ENCODE results near the gene MAP2K3. TPM values are rescaled to one million over a fixed set of nuclear protein-coding genes. Genes with fewer than 3 reads are reported as not detected.
"Not testable (repeated sequence)": the region's sequence is repeated elsewhere in the genome, so short reads cannot be mapped to it uniquely, and the experiment has no call there.

The MAP2K3 gene
- total RNA-seq, 1 experiment from 2014 or later, result 28.6 TPM

GRCh38 chr17:21339571-21339970, 55.1 kb downstream of the MAP2K3 start:
- in situ Hi-C loops (cut with HindIII; ENCODE audit: low pct_unique_long_range_greater_than_20kb, low sequenced_read_pairs); DNase-seq (ENCODE audit: low read depth): not testable (repeated sequence)

DNA sequence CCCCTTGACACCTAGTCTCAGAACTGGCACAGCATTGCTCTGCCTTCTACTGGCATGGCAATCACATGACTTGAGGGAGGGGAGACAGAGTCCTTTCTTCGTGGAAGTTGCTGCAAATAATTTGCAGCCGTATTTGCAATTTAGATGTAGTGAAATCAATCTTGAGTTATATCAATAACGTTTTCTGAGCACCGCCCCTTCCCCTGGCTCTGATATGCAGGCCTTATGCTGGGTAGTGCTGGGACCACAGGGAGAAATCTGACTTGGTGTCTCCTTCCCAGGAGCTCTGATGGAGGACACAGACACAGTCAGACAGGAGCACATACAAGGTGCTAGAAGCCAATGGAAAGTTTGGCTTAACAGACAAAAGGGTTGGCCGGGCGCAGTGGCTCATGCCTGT, 55.9 kb downstream of the MAP2K3 start:
- DNase-seq (ENCODE audit: low read depth); in situ Hi-C loops (cut with HindIII; ENCODE audit: low pct_unique_long_range_greater_than_20kb, low sequenced_read_pairs): not testable (repeated sequence)

GRCh38 chr17:21341279-21341678, 56.8 kb downstream of the MAP2K3 start:
- in situ Hi-C loops (cut with HindIII; ENCODE audit: low pct_unique_long_range_greater_than_20kb, low sequenced_read_pairs); DNase-seq (ENCODE audit: low read depth): not testable (repeated sequence)

GRCh38 chr17:21341925-21342540, 57.5 kb downstream of the MAP2K3 start:
- in situ Hi-C loops (cut with HindIII; ENCODE audit: low pct_unique_long_range_greater_than_20kb, low sequenced_read_pairs), result not testable (repeated sequence)

DNA sequence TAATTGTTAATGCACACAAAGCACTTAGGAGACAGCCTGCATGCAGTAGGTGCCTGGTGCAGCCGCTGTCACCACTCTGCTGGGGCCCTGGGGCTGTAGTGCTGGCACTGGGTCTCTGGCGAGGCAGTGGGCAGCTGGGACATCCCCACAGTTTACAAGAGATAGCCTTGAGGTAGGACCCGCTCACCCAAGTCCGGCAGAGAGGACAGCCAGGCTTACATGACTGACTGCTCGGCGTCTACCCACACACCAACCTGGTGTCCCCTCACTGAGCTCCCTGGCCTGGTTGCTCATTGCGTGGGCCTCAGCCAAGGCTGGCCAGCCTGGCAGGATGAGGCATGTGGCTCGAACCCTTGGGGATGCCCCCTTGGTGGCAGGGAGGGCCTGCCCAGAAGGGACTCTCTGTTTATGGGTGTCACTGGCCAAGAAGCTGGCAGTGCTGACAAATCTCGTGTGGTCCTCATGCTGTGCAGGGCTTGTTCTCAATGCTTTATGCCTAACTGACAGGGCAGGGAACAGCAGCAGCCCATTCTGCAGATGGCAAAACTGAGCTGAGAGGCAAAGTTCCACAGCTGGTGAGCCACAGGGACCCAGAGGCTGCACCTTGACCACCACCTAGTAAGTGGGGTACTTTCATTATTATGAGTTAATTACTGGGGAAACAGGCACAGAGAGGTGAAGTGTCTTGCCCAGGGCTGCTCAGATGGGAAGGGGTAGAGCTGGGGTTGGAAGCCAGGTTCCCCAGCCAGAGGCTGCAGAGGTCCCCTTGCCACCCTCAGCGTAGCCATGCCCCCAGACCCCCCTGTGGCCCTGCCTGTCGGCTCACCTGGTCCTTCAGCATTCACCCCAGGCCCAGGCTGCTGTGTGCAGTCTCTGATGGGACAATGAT, 58.8 kb downstream of the MAP2K3 start:
- DNase-seq (ENCODE audit: low read depth); in situ Hi-C loops (cut with HindIII; ENCODE audit: low pct_unique_long_range_greater_than_20kb, low sequenced_read_pairs): not testable (repeated sequence)

More at GRCh38 chr17:21341925-21342540, 57.5 kb downstream of the MAP2K3 start:
- not testable (repeated sequence) for DNase-seq (ENCODE audit: low read depth)

DNA sequence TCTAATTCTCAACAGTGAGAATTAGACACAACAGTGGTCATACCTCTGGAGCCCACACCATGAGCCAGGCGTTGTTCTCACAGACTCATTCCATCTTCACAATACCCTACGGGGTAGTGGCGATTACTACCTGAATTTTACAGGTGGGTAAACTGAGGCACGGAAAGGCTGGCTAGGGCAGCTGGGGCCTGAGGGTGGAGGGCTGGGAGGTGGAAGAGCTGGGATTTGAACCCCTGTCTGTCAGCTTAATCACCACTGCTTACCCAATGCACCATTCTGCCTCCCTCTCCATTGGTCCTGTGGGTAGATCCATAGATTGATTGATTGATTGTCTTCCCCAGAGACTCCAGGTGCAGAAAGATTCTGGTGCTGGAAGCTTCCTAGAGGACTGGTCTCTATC, 60.3 kb downstream of the MAP2K3 start:
- in situ Hi-C loops (cut with HindIII; ENCODE audit: low pct_unique_long_range_greater_than_20kb, low sequenced_read_pairs); DNase-seq (ENCODE audit: low read depth): not testable (repeated sequence)

GRCh38 chr17:21345236-21345635, 60.7 kb downstream of the MAP2K3 start:
- DNase-seq (ENCODE audit: low read depth), result no peak

DNA sequence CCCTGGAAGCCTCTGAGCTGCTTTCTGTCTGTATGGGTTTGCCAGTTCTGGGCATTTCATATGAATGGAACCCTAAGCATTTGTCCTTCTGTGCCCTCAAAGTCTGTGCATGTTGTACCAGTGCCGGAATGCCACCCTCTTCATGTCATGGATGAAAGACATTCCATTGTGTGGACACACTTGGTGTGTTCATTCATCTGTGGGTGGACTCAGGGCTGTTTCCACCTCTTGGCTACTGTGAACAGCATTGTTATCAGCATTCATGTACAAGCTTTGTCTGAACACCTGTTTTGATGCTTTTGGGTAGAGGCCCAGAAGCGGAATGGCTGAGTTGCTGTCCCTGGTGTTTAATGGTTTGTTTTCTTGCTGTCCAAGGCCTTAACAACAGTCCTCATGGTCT, 61.6 kb downstream of the MAP2K3 start:
- in situ Hi-C loops (cut with HindIII; ENCODE audit: low pct_unique_long_range_greater_than_20kb, low sequenced_read_pairs), result not testable (repeated sequence)

More at GRCh38 chr17:21345236-21345635, 60.7 kb downstream of the MAP2K3 start:
- in situ Hi-C loops (cut with HindIII; ENCODE audit: low pct_unique_long_range_greater_than_20kb, low sequenced_read_pairs), result no loop called here

GRCh38 chr17:21346651-21347250, 62.2 kb downstream of the MAP2K3 start:
- DNase-seq (ENCODE audit: low read depth); in situ Hi-C loops (cut with HindIII; ENCODE audit: low pct_unique_long_range_greater_than_20kb, low sequenced_read_pairs): not testable (repeated sequence)

More for the DNA sequence above, 61.6 kb downstream of the MAP2K3 start:
- DNase-seq (ENCODE audit: low read depth), result not testable (repeated sequence)

GRCh38 chr17:21347660-21348059, 63.1 kb downstream of the MAP2K3 start:
- DNase-seq (ENCODE audit: low read depth); in situ Hi-C loops (cut with HindIII; ENCODE audit: low pct_unique_long_range_greater_than_20kb, low sequenced_read_pairs): not testable (repeated sequence)

- DNase-seq (ENCODE audit: low read depth); in situ Hi-C loops (cut with HindIII; ENCODE audit: low pct_unique_long_range_greater_than_20kb, low sequenced_read_pairs): not testable (repeated sequence)
Measured at GRCh38 chr17:21348081-21348925, 63.8 kb downstream of the MAP2K3 start.

- DNase-seq (ENCODE audit: low read depth); in situ Hi-C loops (cut with HindIII; ENCODE audit: low pct_unique_long_range_greater_than_20kb, low sequenced_read_pairs): not testable (repeated sequence)
Measured at GRCh38 chr17:21348926-21349261, 64.4 kb downstream of the MAP2K3 start.

GRCh38 chr17:21349358-21350050, 65.0 kb downstream of the MAP2K3 start:
- DNase-seq (ENCODE audit: low read depth); in situ Hi-C loops (cut with HindIII; ENCODE audit: low pct_unique_long_range_greater_than_20kb, low sequenced_read_pairs): not testable (repeated sequence)

DNA sequence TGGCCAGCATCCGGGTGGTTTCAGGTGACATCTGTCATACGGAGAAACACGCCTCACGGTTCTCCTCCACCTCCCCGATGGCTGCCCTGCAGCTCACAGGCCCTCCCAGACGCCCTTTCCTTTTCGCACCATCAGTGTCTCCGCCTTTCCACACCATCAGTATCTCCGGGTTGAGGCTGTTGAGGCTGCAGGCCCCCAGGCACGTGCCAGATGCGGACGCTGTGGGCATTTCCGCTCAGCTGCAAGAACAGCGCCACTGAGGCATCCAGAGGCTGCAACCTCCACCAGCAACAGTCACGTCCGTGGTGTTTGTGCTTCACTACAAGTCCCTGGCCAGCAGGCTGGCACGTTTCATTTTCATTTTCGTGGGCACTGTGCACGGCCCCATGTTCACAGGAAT, 66.0 kb downstream of the MAP2K3 start:
- DNase-seq (ENCODE audit: low read depth); in situ Hi-C loops (cut with HindIII; ENCODE audit: low pct_unique_long_range_greater_than_20kb, low sequenced_read_pairs): not testable (repeated sequence)

GRCh38 chr17:21351366-21352065, 67.0 kb downstream of the MAP2K3 start:
- in situ Hi-C loops (cut with HindIII; ENCODE audit: low pct_unique_long_range_greater_than_20kb, low sequenced_read_pairs), result no loop called here

DNA sequence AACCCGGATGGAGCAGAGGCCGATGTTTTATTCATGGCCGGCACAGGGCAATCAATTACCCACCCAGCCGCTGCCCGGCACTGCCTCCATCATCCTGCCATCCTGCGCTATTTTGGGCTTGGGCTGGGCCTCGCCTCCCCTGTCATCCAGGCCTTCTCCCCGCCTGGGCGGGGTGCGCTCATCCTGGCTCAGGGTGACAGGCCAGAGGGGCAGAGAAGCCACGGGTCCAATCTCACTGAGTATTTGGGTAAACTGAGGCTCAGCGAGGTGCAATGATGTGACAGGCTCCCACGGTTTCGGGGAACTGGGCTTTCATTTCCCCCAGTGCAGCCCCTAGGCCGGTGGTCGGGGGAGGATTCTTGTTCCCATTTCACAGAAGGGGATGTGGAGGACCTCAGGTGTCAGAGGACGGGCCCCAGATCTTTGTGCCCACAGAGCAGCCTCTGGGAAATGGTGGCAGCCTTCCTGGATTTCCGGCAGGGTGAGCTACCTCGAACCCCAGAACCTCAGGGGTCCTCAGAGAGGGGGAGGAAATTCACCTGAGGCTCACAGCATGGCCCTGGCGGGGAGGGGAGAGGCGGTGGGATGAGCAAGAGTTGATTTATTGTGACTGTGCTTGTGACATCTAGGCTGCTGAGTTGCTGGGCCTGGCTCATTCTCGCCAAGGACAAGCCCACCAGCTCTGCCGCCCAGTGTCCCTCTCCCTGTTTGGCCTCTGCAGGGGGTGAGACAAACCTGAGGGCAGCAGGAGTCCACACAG, 67.9 kb downstream of the MAP2K3 start:
- in situ Hi-C loops (cut with HindIII; ENCODE audit: low pct_unique_long_range_greater_than_20kb, low sequenced_read_pairs), result no loop called here
- no peak for DNase-seq (ENCODE audit: low read depth)

More at GRCh38 chr17:21351366-21352065, 67.0 kb downstream of the MAP2K3 start:
- DNase-seq (ENCODE audit: low read depth), result no peak

All from Caki2 (cell line).